ENCODE results near the gene GNPAT. TPM values are rescaled to one million over a fixed set of nuclear protein-coding genes. Genes with fewer than 3 reads are reported as not detected.

GNPAT gene
- total and polyA plus RNA-seq, 2 of the 4 experiments (the other 2 are of a cell fraction): 17.2 to 36.0 TPM

DNA sequence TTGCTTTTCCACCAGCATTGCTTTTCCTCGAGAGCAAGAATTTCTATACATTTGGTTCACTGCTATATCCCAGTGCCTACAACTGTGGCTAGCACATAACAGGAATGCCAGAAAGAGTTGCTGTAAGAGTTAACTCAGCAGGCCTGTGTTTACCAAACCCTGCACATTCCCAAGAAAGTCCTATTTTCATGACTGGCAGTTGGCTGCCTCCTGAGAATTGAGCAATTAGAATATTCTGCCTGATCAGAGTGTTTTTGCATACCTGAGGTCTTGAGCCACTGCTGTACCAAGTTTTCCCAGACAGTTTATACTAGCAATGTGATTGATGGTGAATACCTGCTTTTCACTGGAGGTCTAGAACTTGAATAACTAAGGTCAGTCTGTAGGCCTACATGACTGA is 2.7 kb upstream of the GNPAT start:
- Histone ChIP-seq H2AFZ (replicated peaks; ENCODE audit: low read length, poor library complexity) (no peak overlapping the region), H3K4me2 (ENCODE audit: low read depth, low read length) (no peak overlapping the region), H3K56ac (ENCODE audit: extremely low read depth, insufficient read depth, low read length) (no peak overlapping the region), H2BK20ac (ENCODE audit: low read depth, low read length) (no peak overlapping the region), H3K9me3 (ENCODE audit: control insufficient read depth, insufficient read depth, low read length) (no peaks in the 10 kb centered on the region), H2BK5ac (ENCODE audit: low read depth, low read length, poor library complexity, severe bottlenecking) (no peak overlapping the region), H2BK15ac (ENCODE audit: low read depth, low read length) (no peak overlapping the region), H3K23ac (ENCODE audit: low read depth, low read length) (no peak overlapping the region), H4K20me1 (ENCODE audit: insufficient read depth, low read length) (no peaks in the 10 kb centered on the region), H4K8ac (ENCODE audit: low read depth in 2 of 2, low read length in 2 of 2) (no peak overlapping the region), H3K4me1 (ENCODE audit: control insufficient read depth, insufficient read depth, low read length) (no peaks in the 10 kb centered on the region), H2AK5ac (ENCODE audit: low read depth, low read length) (no peak overlapping the region), H3K18ac (ENCODE audit: low read depth, low read length) (no peak overlapping the region), H3K27ac (ENCODE audit: insufficient read depth, low read length) (no peak overlapping the region), H3K36me3 (ENCODE audit: control insufficient read depth, insufficient read depth, low read length) (peaks cover 8% of the 10 kb centered on the region; the same call in 1 of the 2 replicates), H3K14ac (replicated peaks; ENCODE audit: low read depth, low read length) (no peak overlapping the region), H2BK120ac (ENCODE audit: low read depth, low read length) (no peak overlapping the region), H3K4ac (ENCODE audit: low read depth, low read length) (no peak overlapping the region), H4K5ac (ENCODE audit: low read depth, low read length) (no peak overlapping the region), H4K91ac (ENCODE audit: insufficient read depth, low read depth, low read length) (no peak overlapping the region), H2AK9ac (replicated peaks; ENCODE audit: low read depth, low read length, poor library complexity) (no peak overlapping the region), H3K9me1 (ENCODE audit: insufficient read depth, low read length) (peaks cover 4% of the 10 kb centered on the region; the same call in 1 of the 2 replicates), H3K4me3 (ENCODE audit: insufficient read depth, low read depth, low read length) (no peak overlapping the region), H3K79me1 (ENCODE audit: low read depth in 1 of 2, low read length in 2 of 2) (peaks cover 34 to 43% of the 10 kb centered on the region in 2 experiments), H3K9ac (ENCODE audit: low read depth, low read length) (no peak overlapping the region), H3K27me3 (ENCODE audit: control insufficient read depth, insufficient read depth, low read length) (no peaks in the 10 kb centered on the region)
- no TSS peak for BruUV-seq (replicated peaks)
- no peak for DNase-seq
- ATAC-seq (ENCODE audit: low read depth): no peak
- dilution Hi-C loops (cut with HindIII; ENCODE audit: low sequenced_read_pairs, unreplicated experiment) (no loop called here), intact Hi-C loops (cut with micrococcal nuclease) (no loop called here), in situ Hi-C loops (cut with MboI; ENCODE audit: low sequenced_read_pairs) (no loop called here)
- no peak for TF ChIP-seq FOS (IDR thresholded peaks at IDR 0.05; ENCODE audit: low read depth, low read length)
- TF ChIP-seq MAFK (IDR thresholded peaks at IDR 0.05; ENCODE audit: low read depth, low read length): no peak
- ChIA-PET POLR2A (ENCODE audit: unreplicated experiment) (no interaction called here), CTCF (interaction anchor here (0.6 kb wide), 1 partner anchor 930 kb away, joined by 7 read pairs; no protein-coding TSS in a partner anchor)
- WGBS, 2 experiments (ENCODE audit: extremely low coverage in 2 of 2, insufficient read length in 1 of 2): no CpG with 5 or more reads among the region's 1 CpG
